GM19397 (cell line): Measurements from ENCODE around the gene KLK3.
A peak's percentile ranks its signal among the peaks of the same experiment; 100 is the strongest.
"Not testable (repeated sequence)": the region's sequence is repeated elsewhere in the genome, so short reads cannot be mapped to it uniquely, and the experiment has no call there.

Experiments used
- ATAC-seq: cut with Tn5 transposase; IDR thresholded peaks from one replicate; pipeline ENCODE4 v1.9.1; 2021; ENCODE audit warnings: mild to moderate bottlenecking, moderate library complexity; ENCODE audit not compliant: unreplicated experiment

KLK3 gene

DNA sequence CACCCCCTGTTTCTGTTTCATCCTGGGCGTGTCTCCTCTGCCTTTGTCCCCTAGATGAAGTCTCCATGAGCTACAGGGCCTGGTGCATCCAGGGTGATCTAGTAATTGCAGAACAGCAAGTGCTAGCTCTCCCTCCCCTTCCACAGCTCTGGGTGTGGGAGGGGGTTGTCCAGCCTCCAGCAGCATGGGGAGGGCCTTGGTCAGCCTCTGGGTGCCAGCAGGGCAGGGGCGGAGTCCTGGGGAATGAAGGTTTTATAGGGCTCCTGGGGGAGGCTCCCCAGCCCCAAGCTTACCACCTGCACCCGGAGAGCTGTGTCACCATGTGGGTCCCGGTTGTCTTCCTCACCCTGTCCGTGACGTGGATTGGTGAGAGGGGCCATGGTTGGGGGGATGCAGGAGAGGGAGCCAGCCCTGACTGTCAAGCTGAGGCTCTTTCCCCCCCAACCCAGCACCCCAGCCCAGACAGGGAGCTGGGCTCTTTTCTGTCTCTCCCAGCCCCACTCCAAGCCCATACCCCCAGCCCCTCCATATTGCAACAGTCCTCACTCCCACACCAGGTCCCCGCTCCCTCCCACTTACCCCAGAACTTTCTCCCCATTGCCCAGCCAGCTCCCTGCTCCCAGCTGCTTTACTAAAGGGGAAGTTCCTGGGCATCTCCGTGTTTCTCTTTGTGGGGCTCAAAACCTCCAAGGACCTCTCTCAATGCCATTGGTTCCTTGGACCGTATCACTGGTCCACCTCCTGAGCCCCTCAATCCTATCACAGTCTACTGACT is at the start of gene KLK3:
Gene KLK3 (plus strand): TSS at position 280 of the 775 bp plus-strand sequence. CDS start 41 bp downstream, at position 321.
- no peak for ATAC-seq

DNA sequence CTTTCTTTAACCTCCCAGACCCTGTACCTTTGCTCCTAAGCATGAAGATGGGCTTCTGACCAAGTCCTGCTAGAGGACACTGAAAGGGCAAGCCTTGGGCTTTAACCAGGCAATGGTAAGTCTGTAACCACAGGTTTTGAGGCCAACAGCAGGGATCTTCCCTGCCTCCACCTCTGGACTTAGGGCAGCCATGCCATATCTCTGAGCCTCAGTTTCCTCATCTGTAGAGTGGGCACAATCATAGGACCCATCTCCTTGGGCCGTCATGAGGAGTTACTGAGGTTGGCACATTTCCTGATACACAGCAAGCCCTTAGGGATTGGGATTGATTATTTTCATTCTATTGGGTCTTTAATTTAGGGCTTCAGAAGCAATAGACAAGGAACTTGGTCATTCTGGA is 45.9 kb upstream of the KLK3 start:
- no peak for ATAC-seq

DNA sequence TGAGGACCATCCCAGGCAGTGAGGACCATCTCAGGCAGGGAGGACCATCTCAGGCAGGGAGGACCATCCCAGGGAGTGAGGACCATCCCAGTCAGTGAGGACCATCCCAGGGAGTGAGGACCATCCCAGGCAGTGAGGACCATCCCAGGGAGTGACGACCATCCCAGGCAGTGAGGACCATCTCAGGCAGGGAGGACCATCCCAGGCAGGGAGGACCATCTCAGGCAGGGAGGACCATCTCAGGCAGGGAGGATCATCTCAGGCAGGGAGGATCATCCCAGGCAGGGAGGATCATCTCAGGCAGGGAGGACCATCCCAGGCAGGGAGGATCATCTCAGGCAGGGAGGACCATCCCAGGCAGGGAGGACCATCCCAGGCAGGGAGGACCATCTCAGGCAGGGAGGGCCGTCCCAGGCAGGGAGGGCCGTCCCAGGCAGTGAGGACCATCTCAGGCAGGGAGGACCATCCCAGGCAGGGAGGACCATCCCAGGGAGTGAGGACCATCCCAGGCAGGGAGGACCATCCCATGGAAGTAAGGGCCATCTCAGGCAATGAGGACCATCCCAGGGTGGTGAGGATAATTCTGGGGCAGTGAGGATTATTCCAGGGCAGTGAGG is 43.0 kb upstream of the KLK3 start:
- not testable (repeated sequence) for ATAC-seq

DNA sequence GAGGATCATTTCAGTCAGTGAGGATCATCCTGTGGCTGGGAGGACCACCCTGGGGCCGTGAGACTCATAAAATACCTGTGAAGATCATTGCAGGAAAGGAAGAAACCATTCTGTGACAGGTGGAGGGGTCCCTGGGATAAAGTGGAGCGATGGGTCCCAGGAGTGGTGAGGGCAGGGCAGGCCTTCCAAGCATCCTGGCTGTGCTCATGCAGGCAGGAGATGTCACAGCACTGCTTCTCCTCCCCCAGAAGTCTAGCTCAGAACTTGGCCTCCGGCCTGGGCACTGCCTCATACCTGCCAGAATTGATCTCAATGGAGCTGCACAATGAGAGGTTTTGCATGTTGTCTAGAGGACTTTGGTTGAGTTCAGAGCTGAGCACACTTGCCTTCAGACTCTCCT is 42.2 kb upstream of the KLK3 start:
- no peak for ATAC-seq

DNA sequence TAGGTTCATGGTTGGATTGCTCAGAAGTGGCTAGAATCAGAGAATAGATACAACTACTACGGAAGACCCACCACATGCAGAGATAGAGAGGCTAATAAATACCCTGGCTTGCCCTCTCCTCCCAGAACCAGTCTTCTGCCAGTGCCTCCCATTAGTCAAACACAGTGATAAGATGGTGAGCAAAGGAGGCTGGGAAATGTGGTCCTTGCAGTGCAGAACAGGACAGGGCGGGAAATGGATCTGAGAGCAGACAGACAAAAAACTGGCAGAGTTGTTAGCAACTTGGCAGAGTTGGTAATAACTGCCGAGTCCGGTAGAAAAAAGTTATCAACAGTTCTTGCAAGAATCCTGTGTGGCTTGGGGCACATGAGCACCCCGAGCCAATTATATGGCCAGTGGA is 39.8 kb upstream of the KLK3 start:
- no peak for ATAC-seq

DNA sequence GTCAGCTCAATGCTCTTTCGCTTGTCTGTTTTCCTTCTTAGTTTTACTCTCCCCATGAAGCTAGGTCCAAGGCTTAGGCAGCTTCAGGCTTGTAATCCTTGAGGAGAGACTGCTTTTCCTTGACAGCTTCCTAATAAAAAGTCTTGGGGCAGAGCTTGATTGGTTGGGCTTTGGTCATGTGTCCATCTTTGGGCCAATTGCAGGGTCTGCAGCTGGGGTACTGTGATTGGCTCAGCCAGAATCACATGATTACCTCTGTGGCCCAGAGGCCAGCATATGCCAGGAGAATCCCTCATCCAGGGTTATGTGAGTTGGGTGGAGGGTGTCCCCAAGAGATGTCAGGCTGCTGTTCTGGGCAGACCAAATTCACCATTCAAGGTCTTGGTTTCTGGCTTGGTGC is 39.3 kb upstream of the KLK3 start:
- no peak for ATAC-seq

DNA sequence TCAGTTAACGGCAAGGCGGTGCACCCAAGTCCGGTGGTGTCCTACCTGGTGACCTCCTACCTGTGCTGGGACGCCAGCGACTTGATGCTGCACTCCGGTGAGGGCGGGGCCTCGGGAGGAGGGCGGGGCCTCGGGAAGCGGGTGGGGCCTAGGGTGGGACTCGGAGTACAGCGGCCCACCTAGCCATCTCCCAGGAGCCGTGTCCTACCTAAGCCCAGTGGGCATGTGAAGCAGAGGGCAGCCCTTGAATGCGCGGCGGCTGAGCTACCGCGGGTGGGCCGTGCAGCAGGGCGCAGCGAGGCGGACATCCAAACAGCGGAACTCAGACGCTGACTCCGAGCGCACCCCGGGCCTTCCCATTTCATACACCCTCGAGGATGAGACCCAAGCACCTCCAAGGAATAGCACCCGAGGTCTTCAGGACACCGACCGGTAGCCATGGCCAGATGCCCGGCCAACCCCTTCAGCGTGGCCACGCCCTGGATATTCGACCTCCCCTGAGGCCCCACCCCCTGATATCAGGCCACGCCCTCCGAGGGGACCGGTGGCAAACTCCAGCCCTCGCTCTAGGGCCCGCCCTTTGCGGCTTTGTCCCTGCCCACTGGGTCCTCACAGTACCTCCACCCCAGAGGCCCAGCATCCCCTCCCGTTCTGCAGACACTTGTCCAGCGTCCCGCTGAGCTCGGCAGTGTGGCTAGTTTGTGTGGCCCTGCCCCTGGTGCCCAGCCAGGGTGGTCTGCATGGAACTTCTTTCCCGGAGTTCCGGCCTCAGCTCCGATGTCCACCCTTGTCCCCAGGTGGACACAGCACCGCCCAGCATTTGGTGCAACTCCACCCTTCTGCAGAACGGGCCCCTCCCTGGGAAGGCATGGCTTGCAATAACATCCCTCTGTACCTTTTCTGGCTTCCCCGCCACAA is 36.5 kb upstream of the KLK3 start:
- peak; percentile 61 for ATAC-seq

DNA sequence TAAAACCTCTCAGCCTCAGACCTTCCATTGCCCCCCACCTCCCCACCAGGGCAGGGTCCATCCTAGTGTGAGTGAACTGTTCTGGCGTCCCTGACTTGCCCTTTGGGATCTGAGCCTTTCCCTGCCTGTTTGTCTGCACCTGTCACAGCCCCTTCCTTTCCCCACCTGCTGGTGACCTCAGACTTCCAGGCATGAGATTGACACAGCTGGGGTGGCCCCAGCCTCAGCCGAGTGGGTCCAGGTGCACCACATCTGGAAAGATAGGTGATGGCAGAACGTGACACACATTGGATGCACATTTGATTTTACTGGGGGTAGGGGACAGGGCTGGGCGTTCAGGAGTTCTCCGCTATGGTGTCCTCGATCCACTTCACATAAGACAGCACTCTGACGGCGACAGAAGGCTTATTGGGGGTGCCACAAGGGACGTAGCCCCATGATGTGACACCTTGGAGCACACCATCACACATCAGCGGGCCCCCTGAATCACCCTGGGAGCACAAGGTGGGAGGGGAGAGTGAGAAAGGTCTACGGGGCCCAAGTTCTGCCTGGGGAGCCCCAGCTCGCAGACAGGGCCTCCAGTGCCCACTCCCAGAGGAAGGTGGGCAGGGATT is 35.7 kb upstream of the KLK3 start:
- ATAC-seq: no peak

DNA sequence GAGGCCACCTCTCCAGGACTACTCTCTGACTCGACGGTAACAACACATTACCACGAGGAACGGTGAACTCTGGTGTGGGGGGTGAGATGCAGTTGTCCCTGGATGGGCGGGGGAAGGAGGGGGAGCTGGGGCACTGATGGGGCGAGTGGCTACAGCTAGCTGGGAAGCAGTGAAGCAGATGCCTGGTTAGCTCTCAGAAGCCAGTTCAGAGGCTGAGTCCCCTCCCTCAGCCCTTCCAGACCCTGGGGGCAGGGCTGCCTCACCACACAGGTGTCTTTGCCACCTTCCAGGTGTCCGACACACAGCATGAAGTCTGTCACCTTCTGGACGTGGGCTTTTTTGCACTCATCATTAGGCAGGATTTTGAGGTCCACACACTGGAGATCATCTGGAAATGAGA is 35.1 kb upstream of the KLK3 start:
- ATAC-seq: no peak

DNA sequence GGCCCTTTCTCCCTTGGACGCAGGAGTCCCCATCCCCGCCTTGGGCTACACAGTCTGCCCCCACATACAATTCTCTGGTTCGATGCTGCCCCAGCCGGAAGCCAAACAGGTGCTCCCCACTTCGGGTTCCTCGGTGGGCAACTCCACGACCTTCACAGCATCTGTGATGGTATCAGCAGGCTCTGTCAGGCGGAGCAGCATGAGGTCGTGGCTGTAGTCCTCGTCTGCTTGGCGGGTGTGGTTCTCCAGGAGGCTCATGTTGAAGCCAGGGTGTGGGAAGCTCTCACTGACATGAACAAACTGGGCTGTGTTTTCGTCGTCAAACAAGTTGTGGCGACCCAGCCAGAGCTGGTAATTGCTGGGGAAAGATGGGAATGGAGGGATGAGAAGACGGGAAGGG is 34.6 kb upstream of the KLK3 start:
- ATAC-seq: no peak

DNA sequence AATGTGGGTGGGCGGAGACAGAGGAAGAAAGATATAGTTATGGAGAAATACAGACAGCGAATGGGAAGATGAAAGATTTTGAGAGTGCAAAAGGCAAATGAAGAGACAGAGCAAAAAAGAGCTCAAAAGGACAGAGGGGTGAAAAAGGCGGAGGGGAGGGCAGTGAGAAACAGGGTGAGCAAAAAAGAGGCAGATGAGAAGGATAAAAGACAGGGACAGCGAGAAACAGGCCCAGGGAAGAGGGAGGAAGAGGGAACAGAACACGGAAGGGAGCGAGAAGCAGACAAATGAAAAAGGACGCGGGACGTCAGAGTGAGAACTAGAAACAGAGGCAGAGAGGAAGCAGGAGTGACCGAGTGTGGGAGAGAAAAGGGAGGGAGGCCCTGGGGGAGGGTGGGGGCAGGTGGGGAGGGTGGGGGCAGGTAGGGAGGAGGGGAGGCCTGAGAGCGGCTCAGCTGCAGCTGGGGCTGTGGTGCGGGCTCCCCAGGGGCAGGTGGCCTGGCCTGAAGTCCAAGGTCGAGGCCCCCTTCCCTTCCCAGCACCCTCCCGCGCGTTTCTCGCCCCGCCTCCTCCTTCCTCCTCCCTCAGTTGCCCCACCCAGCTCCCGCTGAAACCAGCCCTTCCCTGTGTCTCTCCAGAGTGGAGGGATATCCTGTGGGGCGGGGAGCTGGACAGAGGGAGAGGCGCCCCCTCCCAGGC is 34.0 kb upstream of the KLK3 start:
- ATAC-seq: no peak

DNA sequence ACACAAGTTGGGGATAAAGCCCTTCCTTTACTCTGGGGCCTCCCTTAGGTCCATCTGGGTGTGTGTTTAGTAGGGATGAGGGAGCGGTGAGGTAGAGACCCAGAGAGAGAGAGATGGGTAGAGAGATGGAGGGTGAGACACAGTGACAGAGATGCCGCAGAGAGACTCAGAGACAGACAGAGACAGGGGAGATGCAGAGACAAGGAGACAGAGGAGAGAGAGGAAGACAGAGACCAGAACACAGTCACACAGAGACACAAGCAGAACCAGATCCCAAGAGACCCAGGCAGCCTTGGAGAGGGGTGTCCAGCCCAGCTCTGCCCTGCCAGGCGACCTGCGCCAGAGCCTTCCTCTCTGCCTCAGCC is 33.5 kb upstream of the KLK3 start:
- no peak for ATAC-seq

DNA sequence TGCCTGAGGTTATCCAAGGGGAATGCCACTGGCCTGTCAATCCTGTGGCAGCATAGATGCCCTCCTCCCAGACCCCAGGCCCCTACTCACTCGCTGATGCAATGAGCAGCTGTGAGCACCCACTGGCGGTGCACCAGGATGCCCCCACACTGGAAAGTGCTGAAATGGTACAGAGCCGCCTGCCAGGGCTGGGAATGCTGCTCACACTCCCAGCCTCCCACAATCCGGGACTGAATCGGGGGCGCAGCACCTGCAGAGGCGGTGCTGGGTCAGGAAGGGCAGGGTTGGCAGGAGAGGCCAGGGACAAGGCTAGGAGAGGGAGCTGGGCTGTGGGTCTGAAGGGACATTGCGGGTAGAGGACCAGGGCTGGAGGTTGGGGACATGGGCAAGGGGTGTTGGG is 33.1 kb upstream of the KLK3 start:
- no peak for ATAC-seq

DNA sequence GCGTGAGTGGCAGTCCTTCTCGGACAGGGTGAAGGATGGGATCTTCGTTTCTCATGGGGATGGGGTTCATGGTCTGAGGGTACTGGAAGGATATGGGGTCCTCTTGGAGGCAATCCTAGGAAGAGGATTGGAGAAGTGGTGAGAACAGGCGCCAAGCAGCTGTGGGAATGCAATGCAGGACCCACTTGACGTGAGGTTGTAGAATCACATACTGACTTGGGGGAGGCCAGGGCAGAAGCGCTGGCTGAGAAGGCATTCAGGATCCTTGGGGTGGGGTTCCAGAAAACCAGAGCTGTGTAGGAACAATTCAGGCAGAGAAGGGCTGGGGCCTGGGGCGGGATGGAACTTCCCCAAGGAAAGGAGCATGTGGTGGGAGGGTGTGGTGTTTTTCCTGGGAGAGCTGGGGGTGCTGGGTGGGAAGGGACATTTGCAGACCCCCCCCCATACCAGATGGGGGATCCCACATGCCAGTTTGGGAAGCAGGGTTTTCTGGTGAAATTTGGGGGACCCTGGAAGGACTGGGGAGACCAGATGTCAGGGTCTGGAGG is 32.0 kb upstream of the KLK3 start:
- ATAC-seq: no peak

DNA sequence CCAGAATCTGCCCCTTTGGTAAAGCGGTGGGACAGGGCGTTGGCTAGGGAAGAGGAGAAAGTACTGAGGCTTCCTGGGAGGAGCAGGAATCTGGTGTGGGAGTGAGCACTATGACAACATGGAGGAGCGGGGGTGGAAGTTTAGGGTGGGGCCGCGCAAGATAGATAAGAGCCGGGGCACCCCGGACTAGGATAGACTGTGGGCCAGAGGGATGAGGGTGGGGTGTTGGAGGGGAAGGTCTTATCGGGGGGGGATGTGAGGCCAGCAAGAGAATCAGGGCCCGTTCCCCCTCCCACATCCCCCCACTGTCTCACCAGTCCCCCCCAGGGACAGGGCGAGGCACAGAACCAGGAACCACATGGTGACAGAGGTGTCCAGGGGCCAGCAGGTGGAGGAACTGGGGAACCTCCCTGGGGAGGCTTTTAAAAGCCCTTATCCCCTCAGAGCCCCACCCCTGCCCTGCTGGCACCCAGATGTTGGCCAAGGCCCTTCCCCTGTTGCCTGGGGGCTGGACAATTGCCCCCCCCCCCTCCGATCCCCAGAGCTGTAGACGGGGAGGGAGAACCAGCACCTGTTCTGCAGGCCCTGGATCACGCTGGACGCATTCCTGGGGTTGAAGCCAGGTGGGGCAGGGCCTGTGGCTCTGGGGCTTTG is 31.2 kb upstream of the KLK3 start, which contains the start of gene KLK1:
Gene KLK1 (minus strand): TSS at position 399 of the 654 bp plus-strand sequence. CDS start 39 bp downstream, at position 360.
- ATAC-seq: no peak

DNA sequence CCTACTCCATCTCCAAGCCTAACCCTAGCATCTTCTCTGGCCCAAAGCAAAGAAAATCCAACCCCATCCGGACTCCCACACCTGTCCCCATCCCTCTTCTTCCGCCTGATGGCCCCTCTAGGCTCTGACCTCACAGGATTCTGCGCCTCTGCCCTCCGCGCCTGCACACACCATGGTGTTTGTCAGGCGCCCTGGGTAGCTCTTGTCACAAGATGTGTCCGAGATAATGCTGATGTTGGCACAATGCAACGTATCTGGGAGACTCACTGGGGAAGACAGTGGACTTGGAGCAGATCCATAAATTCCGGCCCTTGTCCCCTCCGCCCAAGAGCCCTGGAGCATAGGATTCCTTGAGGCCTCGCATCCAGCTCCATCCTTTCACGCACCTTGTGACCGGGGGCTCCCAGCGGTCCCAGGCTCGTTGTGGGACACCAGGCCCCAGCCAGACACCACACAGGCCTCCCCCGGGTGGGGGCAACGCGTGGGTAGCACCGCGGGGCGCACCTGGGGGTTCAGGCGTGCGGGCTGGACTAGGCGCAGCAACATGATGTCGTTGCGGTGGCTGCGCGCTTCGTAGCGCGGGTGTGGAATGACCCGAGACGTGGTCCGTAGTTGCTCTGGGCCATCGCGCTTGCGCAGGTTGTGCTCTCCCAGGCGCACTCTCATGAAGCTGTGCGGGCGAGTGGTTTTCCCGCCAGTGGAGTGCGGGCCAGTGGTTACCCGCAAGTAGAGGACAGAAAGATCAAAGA is 28.0 kb upstream of the KLK3 start:
- no peak for ATAC-seq

DNA sequence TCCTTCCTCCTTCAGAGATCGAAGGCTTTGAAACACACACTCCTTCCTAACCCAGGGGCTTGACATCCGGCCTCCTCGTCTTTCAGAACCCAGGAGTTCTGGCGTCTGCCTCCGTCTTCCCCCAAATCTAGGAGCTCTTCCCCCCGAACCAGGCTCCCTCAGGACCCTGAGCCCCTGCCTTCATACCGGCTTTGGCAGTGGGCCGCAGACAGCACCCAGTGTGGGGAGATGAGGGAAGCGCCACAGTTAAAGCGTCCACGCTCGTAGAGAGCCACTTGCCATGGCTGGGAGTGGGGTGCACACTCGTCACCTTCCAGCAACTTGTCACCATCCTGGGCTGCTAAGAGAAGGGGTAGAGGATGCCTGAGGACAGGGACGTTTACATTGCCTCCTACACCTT is 27.2 kb upstream of the KLK3 start:
- ATAC-seq: no peak

DNA sequence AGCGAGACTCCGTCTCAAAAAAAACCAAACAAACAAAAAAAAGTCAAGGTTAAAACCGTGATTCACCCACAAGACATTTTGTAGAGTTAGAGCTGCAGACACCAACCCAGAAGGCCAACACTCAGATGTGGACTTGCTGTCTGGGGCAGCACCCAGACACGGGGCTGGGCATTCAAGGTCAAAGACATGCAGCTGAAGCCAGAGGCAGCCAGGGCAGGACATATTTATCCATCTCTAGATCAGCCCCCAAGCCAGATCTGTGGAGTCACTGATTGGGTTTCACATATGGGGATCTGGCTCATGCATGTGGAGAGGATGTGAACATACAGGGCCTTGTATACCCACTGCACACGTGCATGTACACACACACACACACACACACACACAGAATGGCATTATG is 24.9 kb upstream of the KLK3 start:
- ATAC-seq: no peak
